Measurements from ENCODE around the gene OVOL2. TPM values are rescaled to one million over a fixed set of nuclear protein-coding genes. Genes with fewer than 3 reads are reported as not detected.
A peak's percentile ranks its signal among the peaks of the same experiment; 100 is the strongest.

OVOL2 gene
- total RNA-seq, 1 experiment from 2014 or later: 20.7 TPM

GRCh38 chr20:18005170-18005989 lies 52.3 kb downstream of the OVOL2 start:
- TF ChIP-seq, protein P1, sequence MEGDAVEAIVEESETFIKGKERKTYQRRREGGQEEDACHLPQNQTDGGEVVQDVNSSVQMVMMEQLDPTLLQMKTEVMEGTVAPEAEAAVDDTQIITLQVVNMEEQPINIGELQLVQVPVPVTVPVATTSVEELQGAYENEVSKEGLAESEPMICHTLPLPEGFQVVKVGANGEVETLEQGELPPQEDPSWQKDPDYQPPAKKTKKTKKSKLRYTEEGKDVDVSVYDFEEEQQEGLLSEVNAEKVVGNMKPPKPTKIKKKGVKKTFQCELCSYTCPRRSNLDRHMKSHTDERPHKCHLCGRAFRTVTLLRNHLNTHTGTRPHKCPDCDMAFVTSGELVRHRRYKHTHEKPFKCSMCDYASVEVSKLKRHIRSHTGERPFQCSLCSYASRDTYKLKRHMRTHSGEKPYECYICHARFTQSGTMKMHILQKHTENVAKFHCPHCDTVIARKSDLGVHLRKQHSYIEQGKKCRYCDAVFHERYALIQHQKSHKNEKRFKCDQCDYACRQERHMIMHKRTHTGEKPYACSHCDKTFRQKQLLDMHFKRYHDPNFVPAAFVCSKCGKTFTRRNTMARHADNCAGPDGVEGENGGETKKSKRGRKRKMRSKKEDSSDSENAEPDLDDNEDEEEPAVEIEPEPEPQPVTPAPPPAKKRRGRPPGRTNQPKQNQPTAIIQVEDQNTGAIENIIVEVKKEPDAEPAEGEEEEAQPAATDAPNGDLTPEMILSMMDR (conservative IDR thresholded peaks at IDR 0.05): no peak
- TF ChIP-seq EZH2 (IDR thresholded peaks at IDR 0.05; ENCODE audit: low read depth): no peak
- intact Hi-C loops (cut with micrococcal nuclease; ENCODE audit: unreplicated experiment): loop anchor here (5.0 kb wide), 1 partner anchor 52 kb away; the partner anchor contains the start of gene OVOL2
- H3K36me3 ChIP-seq (ENCODE audit: low read depth): no peaks in the 10 kb centered on the region
- POLR2A ChIA-PET (ENCODE audit: unreplicated experiment): no interaction called here
- no peaks in the 10 kb centered on the region for H3K79me2 ChIP-seq (ENCODE audit: low read depth)
- CTCF ChIA-PET: interaction anchor here (0.7 kb wide), 1 partner anchor 1462 kb away, joined by 6 read pairs; no protein-coding TSS in a partner anchor
- peak overlapping the region; percentile 78 for H3K27ac ChIP-seq
- H3F3A ChIP-seq (ENCODE audit: insufficient read depth, low read depth): peaks cover 36% of the 10 kb centered on the region
- no peaks in the 10 kb centered on the region for H3K9me2 ChIP-seq (ENCODE audit: insufficient read depth)
- no peak overlapping the region for H2AFZ ChIP-seq
- BruUV-seq (replicated peaks): no TSS peak
- H4K20me1 ChIP-seq (ENCODE audit: insufficient read depth): no peaks in the 10 kb centered on the region
- no peaks in the 10 kb centered on the region for H3K9me3 ChIP-seq (ENCODE audit: insufficient read depth, low read depth)
- peak overlapping the region; percentile 41 for H3K4me2 ChIP-seq
- H3K4me3 ChIP-seq: no peak overlapping the region
- H3K27me3 ChIP-seq (ENCODE audit: insufficient read depth, low read depth): no peaks in the 10 kb centered on the region
- peak; percentile 80 to 96 for DNase-seq
- H3K4me1 ChIP-seq (replicated peaks; ENCODE audit: insufficient read depth): peaks cover 43% of the 10 kb centered on the region

GRCh38 chr20:18004384-18005031 lies 53.2 kb downstream of the OVOL2 start:
- no peaks in the 10 kb centered on the region for H3K27me3 ChIP-seq (ENCODE audit: insufficient read depth, low read depth)
- no peaks in the 10 kb centered on the region for H3K9me3 ChIP-seq (ENCODE audit: insufficient read depth, low read depth)
- TSS peak; percentile 24 for BruUV-seq (replicated peaks)
- H3K79me2 ChIP-seq (ENCODE audit: low read depth): no peaks in the 10 kb centered on the region
- peaks cover 36% of the 10 kb centered on the region for H3F3A ChIP-seq (ENCODE audit: insufficient read depth, low read depth)
- TF ChIP-seq, protein P1 (conservative IDR thresholded peaks at IDR 0.05): no peak
- TF ChIP-seq EZH2 (IDR thresholded peaks at IDR 0.05; ENCODE audit: low read depth): no peak
- peaks cover 43% of the 10 kb centered on the region for H3K4me1 ChIP-seq (replicated peaks; ENCODE audit: insufficient read depth)
- no peak for DNase-seq
- H3K36me3 ChIP-seq (ENCODE audit: low read depth): no peaks in the 10 kb centered on the region
- H3K27ac ChIP-seq: peak overlapping the region; percentile 78
- POLR2A ChIA-PET (ENCODE audit: unreplicated experiment): no interaction called here
- intact Hi-C loops (cut with micrococcal nuclease; ENCODE audit: unreplicated experiment): loop anchor here (5.0 kb wide), 1 partner anchor 53 kb away; the partner anchor contains the start of gene OVOL2
- peak overlapping the region; percentile 30 for H3K4me2 ChIP-seq
- no peak overlapping the region for H3K4me3 ChIP-seq
- H2AFZ ChIP-seq: no peak overlapping the region
- CTCF ChIA-PET: no interaction called here
- no peaks in the 10 kb centered on the region for H4K20me1 ChIP-seq (ENCODE audit: insufficient read depth)
- no peaks in the 10 kb centered on the region for H3K9me2 ChIP-seq (ENCODE audit: insufficient read depth)

GRCh38 chr20:18003897-18004296 lies 53.8 kb downstream of the OVOL2 start:
- H3K9me2 ChIP-seq (ENCODE audit: insufficient read depth): no peaks in the 10 kb centered on the region
- H3K4me1 ChIP-seq (replicated peaks; ENCODE audit: insufficient read depth): peaks cover 43% of the 10 kb centered on the region
- no peaks in the 10 kb centered on the region for H4K20me1 ChIP-seq (ENCODE audit: insufficient read depth)
- TF ChIP-seq EZH2 (IDR thresholded peaks at IDR 0.05; ENCODE audit: low read depth): no peak
- TF ChIP-seq, protein P1 (conservative IDR thresholded peaks at IDR 0.05): no peak
- no peak overlapping the region for H3K4me2 ChIP-seq
- POLR2A ChIA-PET (ENCODE audit: unreplicated experiment): no interaction called here
- no peak overlapping the region for H2AFZ ChIP-seq
- H3K27me3 ChIP-seq (ENCODE audit: insufficient read depth, low read depth): no peaks in the 10 kb centered on the region
- H3K4me3 ChIP-seq: no peak overlapping the region
- no peaks in the 10 kb centered on the region for H3K9me3 ChIP-seq (ENCODE audit: insufficient read depth, low read depth)
- intact Hi-C loops (cut with micrococcal nuclease; ENCODE audit: unreplicated experiment): no loop called here
- peaks cover 36% of the 10 kb centered on the region for H3F3A ChIP-seq (ENCODE audit: insufficient read depth, low read depth)
- H3K79me2 ChIP-seq (ENCODE audit: low read depth): no peaks in the 10 kb centered on the region
- no peak overlapping the region for H3K27ac ChIP-seq
- no peak for DNase-seq
- no TSS peak for BruUV-seq (replicated peaks)
- H3K36me3 ChIP-seq (ENCODE audit: low read depth): no peaks in the 10 kb centered on the region
- CTCF ChIA-PET: no interaction called here
